Testis (tissue), 3 donors: ENCODE measurements around the gene MFSD12. TPM values are rescaled to one million over a fixed set of nuclear protein-coding genes. Genes with fewer than 3 reads are reported as not detected.

Source experiments
- DNase-seq: peaks from one replicate; pipeline ENCODE4 v3.0.0-alpha.2; 2019
- H3K27ac ChIP-seq, 2 donors: fragments of 200-600 bp; sonication (generic); one replicate each; pipeline ENCODE4 v1.5.1; 2019
- H3K27me3 ChIP-seq: fragments of 200-600 bp; sonication (generic); one replicate; pipeline ENCODE4 v1.5.1; 2019
- H3K36me3 ChIP-seq: fragments of 200-600 bp; sonication (generic); one replicate; pipeline ENCODE4 v1.5.1; 2017; ENCODE audit warnings: low read depth; ENCODE audit errors: missing control alignments
- H3K4me1 ChIP-seq: fragments of 200-600 bp; sonication (generic); one replicate; pipeline ENCODE4 v1.5.1; 2019
- H3K4me3 ChIP-seq, 2 donors: fragments of 200-600 bp; sonication (generic); one replicate each; pipeline ENCODE4 v1.5.1; 2017 to 2019
- H3K9me3 ChIP-seq: fragments of 200-600 bp; sonication (generic); one replicate; pipeline ENCODE4 v1.5.1; 2017
- POLR2A ChIP-seq: fragments of 450-650 bp; IDR thresholded peaks from one replicate; pipeline ENCODE4 v1.6.1; 2017; ENCODE audit warnings: antibody characterized with exemption, mild to moderate bottlenecking, moderate library complexity
- WGBS, 2 donors: methylation state at CpG; one replicate each; pipeline ENCODE4 v1.1.5; 2018; 5-methylcytosine and 5-hydroxymethylcytosine counted together
- intact Hi-C: fragments of 100-400 bp; cut with DNase I; formaldehyde crosslinking; loops from one replicate; pipeline ENCODE4 v1.15.1; 2023; ENCODE audit warnings: low total_unique reads
- polyA plus RNA-seq: library from polyadenylated mRNA; stranded (reverse); fragments of 350-450 nt; fragmentation: Illumina TruSeq; extraction: RNeasy Lipid Tissue Mini Kit (QIAGEN cat#74804); gene quantifications from one replicate; pipeline ENCODE4 v1.2.3, GENCODE V29; 2014; ENCODE audit warnings: low read depth, low replicate concordance; ENCODE audit not compliant: insufficient read depth
- total RNA-seq, 2 donors: library from RNA; depleted of rRNA; stranded (reverse); fragments of >200 nt; gene quantifications; one replicate each; pipeline ENCODE4 v1.2.3, GENCODE V29; 2016
- TF ChIP-seq, protein P1 (sequence below), 3 experiments: fragments of 450-650 bp in 2 of 3; fragments of 200-600 bp in 1 of 3; sonication (generic) in 1 of 3; IDR thresholded peaks; one replicate each; pipeline ENCODE4 v1.5.1; 2016 to 2019; ENCODE audit warnings: antibody characterized with exemption in 3 of 3, mild to moderate bottlenecking in 2 of 3, moderate library complexity in 1 of 3

The MFSD12 gene
- total and polyA plus RNA-seq, 3 donors from 2014 or later = 32.8 to 95.1 (median 83.9) TPM

DNA sequence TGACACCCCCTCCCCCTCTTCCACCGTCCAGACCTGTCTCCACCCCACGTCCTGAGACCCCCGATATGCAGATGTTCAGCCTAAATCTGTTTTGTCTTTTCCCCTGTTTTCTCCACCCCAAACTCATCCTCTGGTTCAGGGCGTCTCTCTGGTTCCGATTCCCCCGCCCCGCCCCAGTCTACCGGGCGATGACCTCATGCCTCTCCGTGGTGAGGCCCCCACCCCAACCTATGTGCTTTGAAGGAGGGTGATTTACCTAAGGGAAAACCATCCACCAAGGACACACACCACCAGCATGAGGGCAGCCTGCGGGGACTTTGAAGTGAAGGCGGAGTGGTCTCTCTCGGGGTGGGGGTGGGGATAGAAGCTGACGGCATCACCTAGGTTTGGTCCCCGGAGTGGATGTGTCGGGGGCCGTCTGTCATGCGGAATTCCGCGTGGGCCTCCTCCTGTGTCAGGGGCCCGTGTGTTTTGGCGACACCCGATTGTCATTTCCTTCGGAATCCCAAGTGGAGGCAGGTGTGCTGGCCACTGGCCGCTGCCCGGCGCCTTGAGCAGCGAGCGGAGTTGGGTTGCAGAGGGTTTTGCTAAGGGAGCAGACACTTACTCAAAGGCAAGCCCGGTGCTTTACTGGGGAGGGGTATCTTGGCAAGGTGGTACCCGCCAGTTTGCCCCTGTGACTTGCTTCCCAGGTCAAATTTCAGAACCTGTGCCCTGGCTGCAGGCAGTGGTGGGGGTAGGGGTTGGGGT lies 49.8 kb downstream of the MFSD12 start:
- Histone ChIP-seq H3K27me3 (no peaks in the 10 kb centered on the region), H3K4me3 (peak overlapping the region; percentile 70 to 93), H3K9me3 (no peaks in the 10 kb centered on the region), H3K27ac (peak overlapping the region in 1 of 2 donors; percentile 79), H3K36me3 (no peaks in the 10 kb centered on the region), H3K4me1 (peaks cover 18% of the 10 kb centered on the region)
- TF ChIP-seq, protein P1, sequence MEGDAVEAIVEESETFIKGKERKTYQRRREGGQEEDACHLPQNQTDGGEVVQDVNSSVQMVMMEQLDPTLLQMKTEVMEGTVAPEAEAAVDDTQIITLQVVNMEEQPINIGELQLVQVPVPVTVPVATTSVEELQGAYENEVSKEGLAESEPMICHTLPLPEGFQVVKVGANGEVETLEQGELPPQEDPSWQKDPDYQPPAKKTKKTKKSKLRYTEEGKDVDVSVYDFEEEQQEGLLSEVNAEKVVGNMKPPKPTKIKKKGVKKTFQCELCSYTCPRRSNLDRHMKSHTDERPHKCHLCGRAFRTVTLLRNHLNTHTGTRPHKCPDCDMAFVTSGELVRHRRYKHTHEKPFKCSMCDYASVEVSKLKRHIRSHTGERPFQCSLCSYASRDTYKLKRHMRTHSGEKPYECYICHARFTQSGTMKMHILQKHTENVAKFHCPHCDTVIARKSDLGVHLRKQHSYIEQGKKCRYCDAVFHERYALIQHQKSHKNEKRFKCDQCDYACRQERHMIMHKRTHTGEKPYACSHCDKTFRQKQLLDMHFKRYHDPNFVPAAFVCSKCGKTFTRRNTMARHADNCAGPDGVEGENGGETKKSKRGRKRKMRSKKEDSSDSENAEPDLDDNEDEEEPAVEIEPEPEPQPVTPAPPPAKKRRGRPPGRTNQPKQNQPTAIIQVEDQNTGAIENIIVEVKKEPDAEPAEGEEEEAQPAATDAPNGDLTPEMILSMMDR (IDR thresholded peaks at IDR 0.05) = no peak
- TF ChIP-seq POLR2A = no peak
- 29 to 31% methylated on average over 24 to 31 of the region's 31 CpGs for WGBS, 2 donors
- peak; percentile 21 for DNase-seq
- intact Hi-C loops = no loop called here

GRCh38 chr19:3506384-3507340 lies 50.7 kb downstream of the MFSD12 start:
- H3K36me3 ChIP-seq = no peaks in the 10 kb centered on the region
- TF ChIP-seq, protein P1 (IDR thresholded peaks at IDR 0.05) = no peak
- TF ChIP-seq POLR2A = no peak
- DNase-seq = peak; percentile 39
- WGBS, 2 donors = 0 to 1% methylated on average over 27 to 46 of the region's 69 CpGs
- H3K27ac ChIP-seq = peak overlapping the region; percentile 79 to 90
- intact Hi-C loops = no loop called here
- H3K4me1 ChIP-seq = peaks cover 17% of the 10 kb centered on the region
- H3K9me3 ChIP-seq = no peaks in the 10 kb centered on the region
- no peaks in the 10 kb centered on the region for H3K27me3 ChIP-seq
- peak overlapping the region; percentile 70 to 93 for H3K4me3 ChIP-seq

DNA sequence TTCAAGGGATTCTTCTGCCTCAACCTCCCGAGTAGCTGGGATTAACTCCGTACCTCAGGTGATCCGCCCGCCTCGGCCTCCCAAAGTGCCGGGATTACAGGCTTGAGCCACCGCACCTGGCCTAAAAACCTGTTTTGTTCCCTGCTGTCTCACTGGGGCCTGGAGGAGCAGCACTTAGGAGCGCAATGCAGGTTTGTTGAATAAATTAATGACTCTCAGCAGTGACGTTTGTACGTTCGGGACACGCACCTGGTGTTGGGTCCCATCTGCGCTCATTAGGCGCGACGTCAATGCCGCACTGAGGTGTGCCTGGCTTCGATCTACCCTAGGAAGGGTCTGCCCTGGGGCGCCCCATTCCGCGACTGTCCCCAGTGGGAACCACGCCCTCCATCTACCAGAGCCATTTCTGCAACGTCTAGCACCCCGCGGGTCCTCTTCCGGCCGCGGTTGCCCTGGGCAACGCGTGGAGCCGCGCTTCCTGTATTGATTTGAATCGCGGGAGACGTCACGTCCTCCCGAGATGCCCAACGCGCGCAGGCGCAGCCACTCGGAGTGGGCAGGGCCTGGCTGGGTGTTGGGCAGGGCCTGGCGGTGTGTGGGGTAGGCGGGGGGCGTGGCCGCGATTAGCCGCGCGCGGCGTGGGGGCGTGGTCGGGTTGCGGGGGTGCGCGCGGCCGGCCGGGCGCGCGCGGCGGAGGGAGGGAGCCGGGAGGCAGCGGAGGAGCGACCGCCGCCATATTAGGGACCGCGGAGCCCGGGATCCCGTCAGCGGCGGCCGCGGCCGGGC lies 51.6 kb downstream of the MFSD12 start, which contains the start of gene FZR1:
Gene FZR1 (plus strand): TSS at position 714 of the 786 bp plus-strand sequence. CDS start 16,679 bp downstream, outside the sequence.
- DNase-seq = peak; percentile 99
- peak within 1 kb of the TSS; percentile 70 to 93 for H3K4me3 ChIP-seq
- H3K27me3 ChIP-seq = no peaks in the 10 kb centered on the region
- WGBS, 2 donors = 1 to 3% methylated on average over 21 to 50 of the region's 79 CpGs
- intact Hi-C loops = no loop called here
- H3K9me3 ChIP-seq = no peaks in the 10 kb centered on the region
- peaks cover 14% of the 10 kb centered on the region for H3K4me1 ChIP-seq
- peak within 1 kb of the TSS; percentile 79 to 90 for H3K27ac ChIP-seq
- TF ChIP-seq, protein P1 (IDR thresholded peaks at IDR 0.05) = no peak
- TF ChIP-seq POLR2A = peak; percentile 31
- H3K36me3 ChIP-seq = no peaks in the 10 kb centered on the region

DNA sequence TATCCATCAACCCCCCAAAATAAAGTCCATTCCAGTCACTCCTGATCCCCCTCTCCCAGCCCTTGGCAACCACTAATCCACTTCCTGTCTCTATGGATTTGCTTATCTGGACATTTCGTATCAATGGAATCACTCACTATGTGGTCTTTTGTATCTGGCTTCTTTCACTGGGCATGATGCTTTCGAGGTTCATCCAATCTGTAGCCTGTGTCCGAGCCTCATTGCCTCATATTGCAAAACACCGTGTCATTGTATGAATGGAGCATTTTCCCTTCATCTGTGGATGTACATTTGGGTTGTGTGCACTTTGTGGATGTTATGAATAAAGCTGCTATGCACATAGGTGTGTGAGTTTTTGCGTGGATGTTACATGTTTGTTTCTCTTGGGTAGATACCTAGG lies 52.7 kb downstream of the MFSD12 start:
- peaks cover 17% of the 10 kb centered on the region for H3K4me1 ChIP-seq
- H3K27ac ChIP-seq = no peak overlapping the region
- no peaks in the 10 kb centered on the region for H3K27me3 ChIP-seq
- intact Hi-C loops = no loop called here
- no peaks in the 10 kb centered on the region for H3K9me3 ChIP-seq
- no peak for TF ChIP-seq POLR2A
- TF ChIP-seq, protein P1 (IDR thresholded peaks at IDR 0.05) = no peak
- DNase-seq = no peak
- H3K4me3 ChIP-seq = no peak overlapping the region
- H3K36me3 ChIP-seq = no peaks in the 10 kb centered on the region
- WGBS, 2 donors = 63 to 82% methylated on average over 5 of the region's 5 CpGs
